Spinal cord (tissue), 10 donors: ENCODE data around the gene AHCYL1. TPM values are rescaled to one million over a fixed set of nuclear protein-coding genes. Genes with fewer than 3 reads are reported as not detected.

Experiments
- DNase-seq, 6 donors: peaks; one replicate each; pipeline versions ENCODE4 v3.0.0 to v3.0.0-alpha.2; 2013 to 2015; ENCODE audit warnings: low spot score in 6 of 6, low read depth in 4 of 6
- H3K27ac ChIP-seq: one replicate; pipeline ENCODE4 v1.5.1; 2013; ENCODE audit warnings: low read depth, low read length, control low read depth
- H3K27me3 ChIP-seq: one replicate; pipeline ENCODE4 v1.6.1; 2013; ENCODE audit warnings: low read length; ENCODE audit not compliant: control insufficient read depth, insufficient read depth
- H3K36me3 ChIP-seq: one replicate; pipeline ENCODE4 v1.6.1; 2013; ENCODE audit warnings: low read length; ENCODE audit not compliant: control insufficient read depth, insufficient read depth
- H3K4me1 ChIP-seq: one replicate; pipeline ENCODE4 v1.6.1; 2013; ENCODE audit warnings: low read length; ENCODE audit not compliant: control insufficient read depth, insufficient read depth
- H3K4me3 ChIP-seq: one replicate; pipeline ENCODE4 v1.5.1; 2013; ENCODE audit warnings: low read depth, low read length, control low read depth
- H3K9me3 ChIP-seq: one replicate; pipeline ENCODE4 v1.6.1; 2013; ENCODE audit warnings: low read length; ENCODE audit not compliant: control insufficient read depth, insufficient read depth
- WGBS: methylation state at CpG from one replicate; pipeline ENCODE4 v1.1.5; 2013; ENCODE audit warnings: missing lambda C conversion rate; ENCODE audit not compliant: insufficient coverage; 5-methylcytosine and 5-hydroxymethylcytosine counted together
- polyA plus RNA-seq, 2 donors: library from polyadenylated mRNA; unstranded; fragments of 120-200 nt; gene quantifications; one replicate each; pipeline ENCODE4 v1.2.1, GENCODE V29; 2013; ENCODE audit not compliant: insufficient read length in 2 of 2
- total RNA-seq, 2 donors: library from RNA; depleted of rRNA in 1 of 2; stranded (reverse); fragments of 120-200 nt in 1 of 2; fragments of >200 nt in 1 of 2; gene quantifications; one replicate each; pipeline versions ENCODE4 v1.2.3 to v1.2.4, GENCODE V29; 2013 to 2014
- donor health status: healthy.

Gene AHCYL1
- total and polyA plus RNA-seq, 4 donors, result 64.4 to 136 (median 98.3) TPM

DNA sequence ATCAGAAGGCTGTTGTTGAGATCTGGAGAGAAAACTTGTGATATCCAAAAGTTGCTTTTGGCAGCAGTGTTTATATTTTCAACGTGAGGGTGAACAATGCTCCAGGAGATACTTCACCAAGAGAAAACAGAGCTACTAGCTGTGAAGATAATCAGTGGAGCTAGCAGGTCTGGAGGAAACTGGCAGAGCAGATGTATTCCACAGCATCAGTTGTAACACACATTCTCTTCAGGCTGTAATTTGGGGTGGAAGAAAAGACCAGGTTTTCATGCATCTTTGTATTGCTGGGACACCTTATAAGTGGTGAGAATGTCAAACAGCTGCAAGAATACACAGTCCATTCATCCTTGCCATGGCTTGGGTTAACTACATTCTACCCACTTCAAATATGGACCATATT, 22.0 kb downstream of the AHCYL1 start:
- Histone ChIP-seq H3K4me1 (peaks cover 15% of the 10 kb centered on the region), H3K4me3 (no peak overlapping the region), H3K27me3 (no peaks in the 10 kb centered on the region), H3K36me3 (no peaks in the 10 kb centered on the region), H3K9me3 (no peaks in the 10 kb centered on the region), H3K27ac (peak overlapping the region; percentile 65)
- WGBS, result no CpG with 5 or more reads among the region's 1 CpG
- DNase-seq, result peak in 1 of 6 donors; percentile 29

DNA sequence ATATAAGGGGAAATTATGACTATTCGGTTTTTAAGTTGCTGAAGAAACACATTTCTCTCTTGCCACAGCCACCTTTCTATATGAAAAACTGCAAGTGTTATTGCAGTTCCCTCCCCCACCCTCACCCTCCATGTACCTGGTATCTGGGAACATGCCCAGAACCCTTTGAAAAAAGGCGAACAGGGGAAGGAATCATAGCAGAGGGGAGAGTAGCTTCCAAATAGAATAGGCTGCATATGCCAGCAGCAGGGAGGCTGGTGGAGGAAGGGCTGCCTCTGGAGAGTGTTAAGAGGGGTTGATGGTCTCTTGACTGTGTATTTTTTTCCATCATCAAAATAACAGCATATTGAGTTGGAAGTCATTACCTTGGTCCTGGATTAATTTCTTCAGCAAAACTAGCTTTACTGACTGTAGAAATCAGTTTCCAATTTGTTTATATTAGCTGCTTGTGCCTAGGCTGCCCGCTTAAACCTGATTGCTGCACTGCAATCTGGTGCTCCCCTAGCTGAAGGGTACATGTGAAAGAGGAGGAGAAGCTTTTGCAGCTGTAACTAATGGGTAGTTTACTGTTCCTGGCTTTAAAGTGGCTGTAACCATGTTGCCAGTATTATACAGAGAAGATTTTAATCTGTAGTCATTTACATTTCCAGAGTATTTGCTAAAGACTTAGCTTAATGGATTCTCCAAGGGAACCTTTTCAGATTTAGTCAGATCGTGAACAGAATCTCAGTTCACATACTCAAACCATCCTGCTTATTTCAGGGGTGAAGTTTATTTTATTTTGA, 22.7 kb downstream of the AHCYL1 start:
- DNase-seq, result peak in 2 of 6 donors; percentile 48 to 80
- H3K36me3 ChIP-seq, result peaks cover 2% of the 10 kb centered on the region
- no peak overlapping the region for H3K4me3 ChIP-seq
- peaks cover 15% of the 10 kb centered on the region for H3K4me1 ChIP-seq
- H3K27me3 ChIP-seq, result no peaks in the 10 kb centered on the region
- no peaks in the 10 kb centered on the region for H3K9me3 ChIP-seq
- peak overlapping the region; percentile 65 for H3K27ac ChIP-seq
- 40% methylated on average over 1 of the region's 4 CpGs for WGBS

DNA sequence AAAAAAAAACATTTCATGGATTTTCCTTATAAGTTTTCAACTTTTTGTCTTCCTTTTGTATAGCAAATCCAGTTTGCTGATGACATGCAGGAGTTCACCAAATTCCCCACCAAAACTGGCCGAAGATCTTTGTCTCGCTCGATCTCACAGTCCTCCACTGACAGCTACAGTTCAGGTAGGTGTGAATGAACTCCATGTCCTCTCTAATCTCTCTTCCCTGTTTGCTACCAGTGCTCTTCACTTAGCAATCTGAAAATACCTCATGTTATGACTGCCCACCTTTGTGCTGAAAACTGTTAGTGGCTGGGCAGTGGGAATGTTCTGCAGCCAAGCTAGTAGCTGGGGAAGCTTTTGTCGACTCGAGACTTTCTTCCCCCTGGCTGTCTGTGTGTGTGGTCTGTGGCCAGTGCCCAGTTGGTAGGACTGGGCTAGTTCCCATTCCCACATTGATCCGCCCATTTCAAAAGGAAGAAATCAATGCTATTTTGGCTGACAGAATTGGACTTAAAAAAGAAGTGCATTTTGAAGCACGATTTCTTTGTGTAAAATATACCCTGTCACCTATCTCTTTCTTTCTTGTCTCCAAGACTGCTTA, 24.5 kb downstream of the AHCYL1 start:
- Histone ChIP-seq H3K36me3 (peaks cover 8% of the 10 kb centered on the region), H3K4me1 (peaks cover 11% of the 10 kb centered on the region), H3K9me3 (no peaks in the 10 kb centered on the region), H3K4me3 (no peak overlapping the region), H3K27ac (no peak overlapping the region), H3K27me3 (no peaks in the 10 kb centered on the region)
- WGBS, result no CpG with 5 or more reads among the region's 7 CpGs
- DNase-seq, result peak in 1 of 6 donors; percentile 52

DNA sequence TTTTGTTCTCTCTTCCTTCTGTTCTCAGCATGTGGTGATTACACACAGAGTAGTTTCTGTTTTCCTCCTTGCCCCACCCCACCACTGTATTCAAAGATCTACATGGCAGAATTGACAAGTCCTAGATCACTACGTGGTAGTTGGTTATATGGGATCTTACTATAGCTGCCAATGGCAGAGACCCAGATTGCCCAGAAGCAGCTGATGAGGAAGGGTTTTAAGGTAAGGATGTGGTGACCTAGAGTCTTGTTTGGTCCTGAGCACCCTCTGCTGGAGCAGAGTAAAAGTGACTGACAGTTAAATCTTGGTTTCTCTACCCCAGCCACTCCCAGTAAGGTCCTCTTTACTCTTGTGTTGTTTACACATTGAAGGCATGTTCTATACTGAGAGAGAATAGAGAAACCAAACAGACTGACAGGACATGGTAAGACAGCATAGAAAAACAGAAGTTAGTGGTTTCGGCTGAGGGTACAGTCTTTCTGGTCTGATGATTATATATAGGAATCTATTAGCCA, 27.0 kb downstream of the AHCYL1 start:
- Histone ChIP-seq H3K4me1 (peaks cover 9% of the 10 kb centered on the region), H3K4me3 (no peak overlapping the region), H3K36me3 (peaks cover 18% of the 10 kb centered on the region), H3K9me3 (no peaks in the 10 kb centered on the region), H3K27ac (no peak overlapping the region), H3K27me3 (no peaks in the 10 kb centered on the region)
- peak in 2 of 6 donors; percentile 51 to 57 for DNase-seq
- no CpG with 5 or more reads among the region's 2 CpGs for WGBS

DNA sequence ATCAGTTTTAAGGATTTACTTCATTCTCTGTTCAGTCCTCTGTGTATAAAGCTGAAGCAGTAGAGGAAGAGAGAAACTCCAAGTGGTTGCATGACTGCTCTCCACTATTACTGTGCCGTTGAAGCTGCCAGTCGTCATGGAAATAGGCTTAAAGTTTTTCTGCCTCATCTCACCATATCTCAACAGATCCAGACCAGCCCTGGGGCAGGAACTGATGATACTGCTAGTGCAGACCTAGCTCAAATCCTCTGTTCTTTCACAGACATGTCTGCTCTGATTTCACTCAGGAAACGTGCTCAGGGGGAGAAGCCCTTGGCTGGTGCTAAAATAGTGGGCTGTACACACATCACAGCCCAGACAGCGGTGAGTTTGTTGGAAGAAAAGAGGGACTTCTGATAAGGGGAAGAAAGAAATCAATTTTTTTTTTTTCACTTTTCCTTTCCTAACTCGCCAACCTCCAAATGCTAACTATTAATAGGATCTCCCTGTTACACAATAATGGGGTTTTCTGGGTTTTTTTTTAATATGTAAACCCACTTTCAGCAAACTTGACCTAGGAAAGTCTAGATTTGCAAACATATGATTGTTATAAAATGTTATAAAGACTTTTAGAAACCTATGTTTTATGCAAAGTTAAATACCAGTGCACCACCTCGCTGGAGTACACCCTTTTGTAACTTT, 27.7 kb downstream of the AHCYL1 start:
- peaks cover 5% of the 10 kb centered on the region for H3K4me1 ChIP-seq
- no peak overlapping the region for H3K4me3 ChIP-seq
- no peaks in the 10 kb centered on the region for H3K9me3 ChIP-seq
- no peaks in the 10 kb centered on the region for H3K27me3 ChIP-seq
- no peak for DNase-seq
- H3K36me3 ChIP-seq, result peaks cover 19% of the 10 kb centered on the region
- no peak overlapping the region for H3K27ac ChIP-seq
- WGBS, result 85% methylated on average over 2 of the region's 6 CpGs

DNA sequence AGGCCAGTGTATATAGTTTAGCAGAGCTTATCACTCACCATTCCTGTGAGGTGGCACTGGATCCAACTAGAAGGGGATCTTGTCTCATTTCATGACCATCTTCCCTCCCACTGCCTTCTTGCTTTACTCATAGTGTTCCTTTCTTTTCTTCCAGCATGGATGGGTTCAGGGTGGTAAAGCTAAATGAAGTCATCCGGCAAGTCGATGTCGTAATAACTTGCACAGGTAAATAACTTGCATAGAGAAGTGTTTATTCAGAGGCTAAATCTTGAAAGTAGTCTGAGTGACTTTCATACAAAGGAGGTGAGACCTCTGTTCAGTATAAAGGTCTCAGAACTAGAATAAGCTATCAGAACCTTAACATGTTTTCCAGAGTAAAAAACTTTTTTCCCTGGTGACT, 33.2 kb downstream of the AHCYL1 start:
- Histone ChIP-seq H3K27me3 (no peaks in the 10 kb centered on the region), H3K4me1 (no peaks in the 10 kb centered on the region), H3K27ac (no peak overlapping the region), H3K36me3 (peaks cover 47% of the 10 kb centered on the region), H3K4me3 (no peak overlapping the region), H3K9me3 (no peaks in the 10 kb centered on the region)
- WGBS, result no CpG with 5 or more reads among the region's 3 CpGs
- DNase-seq, result no peak

DNA sequence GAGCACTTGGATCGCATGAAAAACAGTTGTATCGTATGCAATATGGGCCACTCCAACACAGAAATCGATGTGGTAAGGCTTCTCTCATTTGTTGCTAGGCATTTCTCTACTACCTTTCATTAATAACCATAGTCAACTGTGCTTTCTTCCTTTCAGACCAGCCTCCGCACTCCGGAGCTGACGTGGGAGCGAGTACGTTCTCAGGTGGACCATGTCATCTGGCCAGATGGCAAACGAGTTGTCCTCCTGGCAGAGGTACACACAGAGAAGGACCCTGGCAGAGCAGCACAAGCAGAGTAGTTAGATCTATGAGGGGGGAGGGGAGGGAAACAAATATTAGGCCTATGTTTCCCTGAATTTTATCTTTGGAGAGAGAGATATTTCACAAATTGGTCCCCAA, 33.8 kb downstream of the AHCYL1 start:
- WGBS, result 90% methylated on average over 8 of the region's 9 CpGs
- H3K27ac ChIP-seq, result no peak overlapping the region
- H3K4me3 ChIP-seq, result no peak overlapping the region
- H3K4me1 ChIP-seq, result no peaks in the 10 kb centered on the region
- no peak for DNase-seq
- H3K36me3 ChIP-seq, result peaks cover 48% of the 10 kb centered on the region
- no peaks in the 10 kb centered on the region for H3K27me3 ChIP-seq
- no peaks in the 10 kb centered on the region for H3K9me3 ChIP-seq

DNA sequence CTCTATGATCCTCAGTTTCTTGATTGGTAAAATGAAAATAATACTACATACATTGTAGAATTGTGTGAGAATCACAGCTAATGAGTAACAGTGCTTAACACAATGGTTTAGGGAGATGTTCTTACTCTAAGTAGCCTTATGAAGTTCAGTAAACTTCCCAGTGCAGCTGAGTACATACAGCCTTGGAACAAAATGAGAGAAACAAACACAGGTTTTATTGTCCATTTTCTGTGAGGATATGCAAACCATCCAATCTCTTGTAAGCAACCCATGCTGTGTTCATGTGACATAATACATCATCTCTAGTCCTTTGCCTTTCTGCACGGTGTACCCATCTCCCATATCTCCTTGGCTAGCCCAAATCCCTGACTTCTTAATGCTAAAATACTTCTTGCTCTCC, 35.2 kb downstream of the AHCYL1 start:
- Histone ChIP-seq H3K4me1 (no peaks in the 10 kb centered on the region), H3K27me3 (no peaks in the 10 kb centered on the region), H3K4me3 (no peak overlapping the region), H3K27ac (no peak overlapping the region), H3K9me3 (no peaks in the 10 kb centered on the region), H3K36me3 (peaks cover 53% of the 10 kb centered on the region)
- no peak for DNase-seq
- no CpG with 5 or more reads among the region's 1 CpG for WGBS

DNA sequence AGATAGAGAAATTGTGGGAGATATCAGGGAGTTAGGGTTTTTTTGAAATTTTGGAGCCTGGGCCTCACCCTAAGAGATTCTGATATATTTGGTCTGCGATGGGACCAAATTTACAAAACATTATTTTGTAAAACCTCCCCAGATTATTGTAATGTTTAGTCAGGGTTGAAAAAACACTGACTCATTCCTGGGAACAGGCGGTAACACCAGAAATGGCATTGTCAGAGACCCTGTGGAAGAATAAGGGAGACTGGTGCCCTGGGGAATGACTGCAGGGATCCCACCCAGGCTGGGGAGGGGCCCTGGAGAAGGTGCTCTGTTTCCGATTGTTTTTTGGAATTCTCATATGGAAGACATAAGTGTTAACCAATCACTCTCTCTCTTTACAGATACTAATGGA, 36.7 kb downstream of the AHCYL1 start:
- WGBS, result 100% methylated on average over 1 of the region's 3 CpGs

More for the DNA sequence above, 36.7 kb downstream of the AHCYL1 start:
- DNase-seq, result no peak
- no peak overlapping the region for H3K4me3 ChIP-seq
- no peaks in the 10 kb centered on the region for H3K27me3 ChIP-seq
- H3K36me3 ChIP-seq, result peaks cover 46% of the 10 kb centered on the region
- no peak overlapping the region for H3K27ac ChIP-seq
- H3K4me1 ChIP-seq, result no peaks in the 10 kb centered on the region
- H3K9me3 ChIP-seq, result no peaks in the 10 kb centered on the region
